BLaER1 treated with 17β-estradiol and CSF1 and Interleukin-3, amounts not matched to agents 10 nM and 100 nM (cell line): ENCODE results near the gene NHERF1.

Source experiments
- H3K27ac ChIP-seq, 11 experiments: shearing (Covaris generic); formaldehyde crosslinking; 2 replicates each; pipeline ENCODE4 v1.8.1; 2022
- H3K27me3 ChIP-seq, 11 experiments: shearing (Covaris generic); formaldehyde crosslinking; 2 replicates each; pipeline ENCODE4 v1.8.1; 2022
- H3K36me3 ChIP-seq, 11 experiments: shearing (Covaris generic); formaldehyde crosslinking; 2 replicates each; pipeline ENCODE4 v1.8.1; 2022
- H3K4me1 ChIP-seq, 10 experiments: shearing (Covaris generic); formaldehyde crosslinking; 2 replicates each; pipeline ENCODE4 v1.8.1; 2022
- H3K4me2 ChIP-seq, 11 experiments: shearing (Covaris generic); formaldehyde crosslinking; 2 replicates each; pipeline ENCODE4 v1.8.1; 2022
- H3K4me3 ChIP-seq, 10 experiments: shearing (Covaris generic); formaldehyde crosslinking; 2 replicates each; pipeline ENCODE4 v1.8.1; 2022
- H3K9ac ChIP-seq, 11 experiments: shearing (Covaris generic); formaldehyde crosslinking; 2 replicates each; pipeline ENCODE4 v1.8.1; 2022
- H3K9me3 ChIP-seq, 11 experiments: shearing (Covaris generic); formaldehyde crosslinking; replicated peaks in 1 of 11; 2 replicates each; pipeline ENCODE4 v1.8.1; 2022
- H4K20me1 ChIP-seq, 11 experiments: shearing (Covaris generic); formaldehyde crosslinking; 2 replicates each; pipeline ENCODE4 v1.8.1; 2022
- Cebpa-rat ChIP-seq, 11 experiments: shearing (Covaris generic); IDR thresholded peaks; 2 replicates each; pipeline ENCODE4 v1.8.1; 2022

Gene NHERF1

DNA sequence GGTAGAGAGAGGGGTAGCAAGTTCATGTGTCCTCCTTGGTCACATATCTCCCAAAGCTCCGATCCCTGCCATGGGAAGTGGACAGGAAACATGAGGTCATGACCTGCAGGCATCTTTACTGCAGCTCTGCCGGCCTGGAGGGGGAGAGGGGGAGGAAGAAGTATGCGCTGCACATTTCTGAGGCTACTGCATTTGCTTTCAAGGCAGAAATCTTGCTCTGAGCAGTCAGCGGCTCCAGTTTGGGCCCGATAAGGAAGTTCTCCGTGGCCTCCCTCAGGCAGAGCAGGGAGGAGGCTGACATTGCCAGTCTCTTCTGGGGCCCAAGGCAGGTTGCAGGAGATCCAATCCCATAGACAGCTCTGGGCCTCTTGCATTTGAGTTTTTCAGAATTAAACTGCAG is 1.5 kb upstream of the NHERF1 start:
- no peak for TF ChIP-seq Cebpa-rat (IDR thresholded peaks at IDR 0.05)
- H3K27me3 ChIP-seq = peaks cover 0 to 51% (median 32%) of the 10 kb centered on the region in 11 experiments; a peak in 13 of 22 replicates
- peak overlapping the region in 5 of 11 experiments; percentile 31 to 88 (median 62); a peak in 8 of 22 replicates for H3K27ac ChIP-seq
- peaks cover 80 to 91% (median 83%) of the 10 kb centered on the region in 10 experiments for H3K4me1 ChIP-seq
- H3K4me2 ChIP-seq = peak overlapping the region; percentile 94 to 100 (median 98)
- peaks cover 34 to 49% (median 35%) of the 10 kb centered on the region in 11 experiments for H4K20me1 ChIP-seq
- peak overlapping the region in 8 of 11 experiments; percentile 6 to 93 (median 40); a peak in 7 of 22 replicates for H3K9ac ChIP-seq
- peaks cover 0 to 58% (median 14%) of the 10 kb centered on the region in 11 experiments; a peak in 12 of 22 replicates for H3K36me3 ChIP-seq
- H3K4me3 ChIP-seq = no peak overlapping the region; a peak in 1 of 20 replicates
- no peaks in the 10 kb centered on the region for H3K9me3 ChIP-seq

- Histone ChIP-seq H3K27me3 (peaks cover 0 to 51% (median 32%) of the 10 kb centered on the region in 11 experiments; a peak in 13 of 22 replicates), H3K9ac (peak overlapping the region; percentile 79 to 98 (median 92)), H3K4me2 (peak overlapping the region; percentile 94 to 100 (median 98)), H3K4me1 (peaks cover 72 to 85% (median 83%) of the 10 kb centered on the region in 10 experiments), H3K27ac (peak overlapping the region; percentile 62 to 96 (median 85)), H4K20me1 (peaks cover 46 to 62% (median 47%) of the 10 kb centered on the region in 11 experiments), H3K36me3 (peaks cover 0 to 66% (median 25%) of the 10 kb centered on the region in 11 experiments; a peak in 15 of 22 replicates), H3K9me3 (no peaks in the 10 kb centered on the region), H3K4me3 (peak overlapping the region; percentile 87 to 100 (median 90))
- TF ChIP-seq Cebpa-rat (IDR thresholded peaks at IDR 0.05) = no peak
Observed at GRCh38 chr17:74748279-74748528, 224 bp upstream of the NHERF1 start.

DNA sequence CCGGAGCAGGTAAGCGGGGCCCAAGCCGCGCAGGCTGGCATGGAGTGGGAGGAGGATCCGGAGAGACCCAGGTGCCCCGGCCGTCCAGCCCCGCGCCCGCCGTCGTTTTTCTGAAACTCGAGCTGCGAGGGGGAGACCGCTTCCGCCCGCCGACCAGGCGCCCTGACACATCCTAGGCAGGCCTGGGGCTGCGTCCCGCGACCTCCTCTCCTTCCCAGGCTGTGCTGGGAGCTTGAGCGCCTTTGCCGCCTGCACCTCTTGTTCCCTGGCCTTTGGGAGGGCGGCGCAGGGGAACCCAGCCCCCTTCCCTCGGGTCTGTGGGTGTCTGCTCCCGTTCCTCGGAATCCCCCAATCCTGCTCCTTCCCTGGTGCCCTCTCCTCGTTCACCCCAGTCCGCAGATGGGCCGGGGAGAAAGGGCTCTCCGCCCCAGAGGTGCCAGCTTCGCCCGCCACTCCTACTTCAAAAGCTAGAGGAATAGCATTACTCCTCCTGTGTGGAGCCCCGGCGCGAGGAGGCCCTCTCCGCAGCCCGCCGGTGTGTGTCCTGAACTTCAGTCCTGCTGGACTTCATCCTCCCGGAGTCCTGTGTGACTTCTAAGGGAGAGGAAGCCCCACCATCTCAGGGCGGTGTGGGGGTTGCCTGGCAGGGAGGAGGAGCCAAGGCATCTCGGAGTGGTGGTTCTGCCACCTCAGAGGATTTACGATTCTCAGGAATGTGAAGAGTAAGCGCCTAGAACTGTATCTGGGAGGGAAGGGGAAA is 1.0 kb downstream of the NHERF1 start:
- TF ChIP-seq Cebpa-rat (IDR thresholded peaks at IDR 0.05) = no peak
- H3K36me3 ChIP-seq = peaks cover 0 to 66% (median 23%) of the 10 kb centered on the region in 11 experiments; a peak in 14 of 22 replicates
- peaks cover 59 to 74% (median 60%) of the 10 kb centered on the region in 11 experiments for H4K20me1 ChIP-seq
- peak overlapping the region; percentile 88 to 98 (median 93) for H3K9ac ChIP-seq
- peaks cover 70 to 85% (median 82%) of the 10 kb centered on the region in 10 experiments for H3K4me1 ChIP-seq
- H3K4me3 ChIP-seq = peak overlapping the region; percentile 87 to 100 (median 90)
- H3K27me3 ChIP-seq = peaks cover 0 to 51% (median 32%) of the 10 kb centered on the region in 11 experiments; a peak in 13 of 22 replicates
- H3K27ac ChIP-seq = peak overlapping the region; percentile 75 to 96 (median 86); a peak in 21 of 22 replicates
- H3K9me3 ChIP-seq = no peaks in the 10 kb centered on the region
- peak overlapping the region; percentile 93 to 100 (median 99) for H3K4me2 ChIP-seq

DNA sequence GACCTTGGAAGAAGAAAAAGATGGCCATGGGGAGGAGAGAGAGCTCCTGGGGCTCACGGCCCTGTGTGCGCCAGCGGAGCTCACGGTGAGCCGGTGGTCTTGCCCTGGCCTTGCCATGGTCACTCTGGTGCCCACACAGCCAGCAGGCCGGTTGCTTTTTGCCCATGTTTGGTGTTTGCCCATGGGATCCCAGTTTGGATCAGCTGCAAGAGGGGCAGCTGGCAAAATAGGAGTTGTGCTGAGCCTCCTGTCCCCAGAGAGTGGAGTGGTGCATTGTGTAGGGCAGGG is 1.6 kb downstream of the NHERF1 start:
- H3K9me3 ChIP-seq = no peaks in the 10 kb centered on the region
- H3K27me3 ChIP-seq = peaks cover 0 to 47% (median 29%) of the 10 kb centered on the region in 11 experiments; a peak in 13 of 22 replicates
- H4K20me1 ChIP-seq = peaks cover 64 to 78% (median 65%) of the 10 kb centered on the region in 11 experiments
- H3K4me3 ChIP-seq = peak overlapping the region; percentile 87 to 100 (median 90)
- H3K36me3 ChIP-seq = peaks cover 0 to 67% (median 28%) of the 10 kb centered on the region in 11 experiments; a peak in 14 of 22 replicates
- peaks cover 70 to 85% (median 82%) of the 10 kb centered on the region in 10 experiments for H3K4me1 ChIP-seq
- H3K9ac ChIP-seq = peak overlapping the region; percentile 88 to 98 (median 93)
- peak overlapping the region; percentile 93 to 100 (median 99) for H3K4me2 ChIP-seq
- TF ChIP-seq Cebpa-rat (IDR thresholded peaks at IDR 0.05) = no peak
- peak overlapping the region; percentile 75 to 96 (median 86); a peak in 19 of 22 replicates for H3K27ac ChIP-seq

GRCh38 chr17:74750327-74751069 is 2.1 kb downstream of the NHERF1 start:
- Histone ChIP-seq H3K4me2 (peak overlapping the region; percentile 93 to 100 (median 99)), H3K27ac (peak overlapping the region; percentile 75 to 96 (median 86); a peak in 16 of 22 replicates), H3K9ac (peak overlapping the region; percentile 88 to 98 (median 93)), H3K4me1 (peaks cover 70 to 85% (median 82%) of the 10 kb centered on the region in 10 experiments), H3K27me3 (peaks cover 0 to 42% (median 24%) of the 10 kb centered on the region in 11 experiments; a peak in 13 of 22 replicates), H3K9me3 (no peaks in the 10 kb centered on the region), H3K36me3 (peaks cover 0 to 67% (median 30%) of the 10 kb centered on the region in 11 experiments; a peak in 14 of 22 replicates), H3K4me3 (peak overlapping the region; percentile 87 to 100 (median 90)), H4K20me1 (peaks cover 69 to 78% (median 70%) of the 10 kb centered on the region in 11 experiments)
- TF ChIP-seq Cebpa-rat (IDR thresholded peaks at IDR 0.05) = no peak

- Histone ChIP-seq H3K36me3 (peaks cover 0 to 71% (median 27%) of the 10 kb centered on the region in 11 experiments; a peak in 14 of 22 replicates), H3K4me1 (peaks cover 71 to 89% (median 82%) of the 10 kb centered on the region in 10 experiments), H3K4me2 (peak overlapping the region; percentile 93 to 100 (median 99); a peak in 19 of 22 replicates), H4K20me1 (peaks cover 88 to 90% (median 90%) of the 10 kb centered on the region in 11 experiments), H3K27me3 (peaks cover 0 to 29% (median 16%) of the 10 kb centered on the region in 11 experiments; a peak in 10 of 22 replicates), H3K9ac (peak overlapping the region in 5 of 11 experiments; percentile 29 to 98 (median 69); a peak in 5 of 22 replicates), H3K4me3 (peak overlapping the region in 3 of 10 experiments; percentile 89 to 100 (median 90); a peak in 4 of 20 replicates), H3K27ac (peak overlapping the region in 3 of 11 experiments; percentile 16 to 38 (median 20); a peak in 3 of 22 replicates), H3K9me3 (no peaks in the 10 kb centered on the region)
- peak in 3 of 11 experiments; percentile 19 to 62 (median 56); a peak in 2 of 22 replicates for TF ChIP-seq Cebpa-rat (IDR thresholded peaks at IDR 0.05)
Observed at GRCh38 chr17:74752415-74752814, 4.0 kb downstream of the NHERF1 start.

GRCh38 chr17:74752822-74753401 is 4.5 kb downstream of the NHERF1 start:
- H3K9ac ChIP-seq = peak overlapping the region in 2 of 11 experiments; percentile 3 to 69; a peak in 2 of 22 replicates
- peaks cover 0 to 29% (median 16%) of the 10 kb centered on the region in 11 experiments; a peak in 10 of 22 replicates for H3K27me3 ChIP-seq
- H3K4me3 ChIP-seq = no peak overlapping the region
- TF ChIP-seq Cebpa-rat (IDR thresholded peaks at IDR 0.05) = no peak
- peak overlapping the region in 8 of 11 experiments; percentile 93 to 100 (median 99); a peak in 15 of 22 replicates for H3K4me2 ChIP-seq
- H3K27ac ChIP-seq = no peak overlapping the region
- H3K4me1 ChIP-seq = peaks cover 71 to 89% (median 82%) of the 10 kb centered on the region in 10 experiments
- no peaks in the 10 kb centered on the region for H3K9me3 ChIP-seq
- H4K20me1 ChIP-seq = peaks cover 93 to 95% (median 95%) of the 10 kb centered on the region in 11 experiments
- H3K36me3 ChIP-seq = peaks cover 0 to 73% (median 27%) of the 10 kb centered on the region in 11 experiments; a peak in 14 of 22 replicates

- Histone ChIP-seq H3K4me1 (peaks cover 86 to 100% (median 98%) of the 10 kb centered on the region in 10 experiments), H3K9ac (no peak overlapping the region), H3K36me3 (peaks cover 0 to 70% (median 27%) of the 10 kb centered on the region in 11 experiments; a peak in 14 of 22 replicates), H4K20me1 (peaks cover 98 to 100% (median 100%) of the 10 kb centered on the region in 11 experiments), H3K4me2 (peak overlapping the region in 10 of 11 experiments; percentile 2 to 100 (median 95); a peak in 18 of 22 replicates), H3K27me3 (peaks cover 0 to 16% (median 6%) of the 10 kb centered on the region in 11 experiments; a peak in 9 of 22 replicates), H3K4me3 (no peak overlapping the region), H3K9me3 (no peaks in the 10 kb centered on the region), H3K27ac (no peak overlapping the region)
- no peak for TF ChIP-seq Cebpa-rat (IDR thresholded peaks at IDR 0.05)
Observed at GRCh38 chr17:74754832-74755231, 6.4 kb downstream of the NHERF1 start.
